DND-41 (cell line): ENCODE measurements around the gene CDCA3.

Experiments
- ATAC-seq: fragments of 200-7000 bp; cut with Tn5 transposase; 3 replicates; pipeline ENCODE4 v1.9.1; 2021; ENCODE audit warnings: low read depth; ENCODE audit not compliant: insufficient read depth
- DNase-seq: peaks from one replicate; pipeline ENCODE4 v3.0.0-alpha.2; 2020
- H2AFZ ChIP-seq: 2 replicates; pipeline ENCODE4 v1.6.0; 2012; ENCODE audit warnings: low read depth, low read length
- H3K27ac ChIP-seq: 2 replicates; pipeline ENCODE4 v1.5.1; 2012; ENCODE audit warnings: low read length, inconsistent platforms
- H3K27me3 ChIP-seq: fragments of 200-600 bp; sonication (generic); 2 replicates; pipeline ENCODE4 v1.6.0; 2012; ENCODE audit warnings: low read length, mild to moderate bottlenecking, inconsistent platforms; ENCODE audit not compliant: insufficient read depth, poor library complexity
- H3K36me3 ChIP-seq: 2 replicates; pipeline ENCODE4 v1.5.1; 2012; ENCODE audit warnings: low read length, inconsistent platforms; ENCODE audit not compliant: insufficient read depth
- H3K4me1 ChIP-seq: 2 replicates; pipeline ENCODE4 v1.5.1; 2012; ENCODE audit warnings: mild to moderate bottlenecking, low read length; ENCODE audit not compliant: insufficient read depth
- H3K4me2 ChIP-seq: 2 replicates; pipeline ENCODE4 v1.6.0; 2012; ENCODE audit warnings: mild to moderate bottlenecking, moderate library complexity, low read length, inconsistent platforms; ENCODE audit not compliant: insufficient read depth
- H3K4me3 ChIP-seq, 2 experiments: fragments of 200-600 bp in 1 of 2; shearing (Covaris generic) in 1 of 2; 2 replicates each; pipeline ENCODE4 v1.5.1; 2012 to 2016; ENCODE audit warnings: inconsistent platforms in 2 of 2, low read length in 2 of 2, mild to moderate bottlenecking in 2 of 2, low read depth in 1 of 2, moderate library complexity in 1 of 2
- H3K79me2 ChIP-seq: 2 replicates; pipeline ENCODE4 v1.6.0; 2012; ENCODE audit warnings: low read length, inconsistent platforms; ENCODE audit not compliant: insufficient read depth
- H3K9ac ChIP-seq: 2 replicates; pipeline ENCODE4 v1.6.0; 2012; ENCODE audit warnings: low read depth, mild to moderate bottlenecking, inconsistent platforms, low read length, moderate library complexity
- H3K9me3 ChIP-seq: 2 replicates; pipeline ENCODE4 v1.5.1; 2012; ENCODE audit warnings: low read length, moderate library complexity, mild to moderate bottlenecking, inconsistent platforms; ENCODE audit not compliant: insufficient read depth, severe bottlenecking
- H4K20me1 ChIP-seq: 2 replicates; pipeline ENCODE4 v1.6.0; 2012; ENCODE audit warnings: low read length; ENCODE audit not compliant: insufficient read depth
- EZH2 ChIP-seq: IDR thresholded peaks from 3 replicates; pipeline ENCODE4 v1.6.1; 2012; ENCODE audit warnings: borderline replicate concordance, low read depth, mild to moderate bottlenecking, moderate library complexity, low read length, inconsistent platforms; ENCODE audit not compliant: severe bottlenecking
- TF ChIP-seq, protein P1 (sequence below): IDR thresholded peaks from 2 replicates; pipeline ENCODE4 v1.5.1; 2012; ENCODE audit warnings: borderline replicate concordance, low read length, moderate library complexity, mild to moderate bottlenecking; ENCODE audit not compliant: poor library complexity, severe bottlenecking; ENCODE audit errors: extremely low read depth

Gene CDCA3

DNA sequence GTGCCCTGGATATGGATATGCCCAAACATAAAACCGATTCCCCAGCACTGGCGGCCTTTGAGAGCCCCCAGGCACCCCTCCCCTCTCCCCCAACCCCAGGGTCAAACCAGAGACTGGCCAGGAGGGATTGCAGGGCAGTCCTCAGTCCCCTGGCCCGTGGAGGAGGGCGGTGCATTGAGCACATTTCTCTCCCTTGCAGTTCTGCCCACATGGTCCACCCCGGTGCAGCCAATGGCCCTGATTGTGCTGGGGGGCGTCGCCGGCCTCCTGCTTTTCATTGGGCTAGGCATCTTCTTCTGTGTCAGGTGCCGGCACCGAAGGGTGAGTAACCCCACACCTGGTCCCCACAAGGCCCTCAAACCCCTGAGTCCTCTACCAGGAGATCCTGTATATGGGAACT lies 32.9 kb downstream of the CDCA3 start:
- Histone ChIP-seq H3K36me3 (no peaks in the 10 kb centered on the region), H3K27me3 (peaks cover 47% of the 10 kb centered on the region), H3K4me1 (peaks cover 16% of the 10 kb centered on the region), H3K9ac (no peak overlapping the region), H3K4me3 (no peak overlapping the region), H3K27ac (no peak overlapping the region), H4K20me1 (peaks cover 4% of the 10 kb centered on the region), H3K4me2 (no peak overlapping the region), H3K79me2 (no peaks in the 10 kb centered on the region), H3K9me3 (no peaks in the 10 kb centered on the region), H2AFZ (no peak overlapping the region)
- ATAC-seq: no peak
- TF ChIP-seq, protein P1, sequence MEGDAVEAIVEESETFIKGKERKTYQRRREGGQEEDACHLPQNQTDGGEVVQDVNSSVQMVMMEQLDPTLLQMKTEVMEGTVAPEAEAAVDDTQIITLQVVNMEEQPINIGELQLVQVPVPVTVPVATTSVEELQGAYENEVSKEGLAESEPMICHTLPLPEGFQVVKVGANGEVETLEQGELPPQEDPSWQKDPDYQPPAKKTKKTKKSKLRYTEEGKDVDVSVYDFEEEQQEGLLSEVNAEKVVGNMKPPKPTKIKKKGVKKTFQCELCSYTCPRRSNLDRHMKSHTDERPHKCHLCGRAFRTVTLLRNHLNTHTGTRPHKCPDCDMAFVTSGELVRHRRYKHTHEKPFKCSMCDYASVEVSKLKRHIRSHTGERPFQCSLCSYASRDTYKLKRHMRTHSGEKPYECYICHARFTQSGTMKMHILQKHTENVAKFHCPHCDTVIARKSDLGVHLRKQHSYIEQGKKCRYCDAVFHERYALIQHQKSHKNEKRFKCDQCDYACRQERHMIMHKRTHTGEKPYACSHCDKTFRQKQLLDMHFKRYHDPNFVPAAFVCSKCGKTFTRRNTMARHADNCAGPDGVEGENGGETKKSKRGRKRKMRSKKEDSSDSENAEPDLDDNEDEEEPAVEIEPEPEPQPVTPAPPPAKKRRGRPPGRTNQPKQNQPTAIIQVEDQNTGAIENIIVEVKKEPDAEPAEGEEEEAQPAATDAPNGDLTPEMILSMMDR: no peak
- no peak for TF ChIP-seq EZH2
- DNase-seq: no peak

DNA sequence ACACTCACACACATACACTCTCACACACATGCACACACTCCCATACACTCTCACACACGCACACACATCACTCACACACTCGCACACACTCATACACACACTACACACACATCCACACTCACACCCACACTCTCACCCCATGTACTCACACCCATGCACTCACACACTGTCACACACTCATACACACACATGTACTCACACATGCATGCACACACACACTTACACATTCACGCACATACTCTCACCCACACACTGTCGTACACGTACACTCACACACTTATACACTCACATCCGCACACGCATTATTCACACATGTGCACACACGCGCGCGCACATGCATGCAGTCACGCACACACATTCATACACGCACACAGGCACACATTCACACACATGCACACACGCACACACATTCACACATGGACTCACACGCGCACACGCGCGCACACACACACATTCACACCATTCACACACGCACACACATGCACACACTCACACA lies 33.4 kb downstream of the CDCA3 start:
- Histone ChIP-seq H3K4me3 (no peak overlapping the region), H3K9me3 (no peaks in the 10 kb centered on the region), H3K27ac (no peak overlapping the region), H3K9ac (no peak overlapping the region), H3K79me2 (no peaks in the 10 kb centered on the region), H3K27me3 (peaks cover 42% of the 10 kb centered on the region), H3K4me1 (peaks cover 16% of the 10 kb centered on the region), H3K36me3 (no peaks in the 10 kb centered on the region), H4K20me1 (peaks cover 4% of the 10 kb centered on the region), H3K4me2 (no peak overlapping the region), H2AFZ (no peak overlapping the region)
- TF ChIP-seq EZH2: no peak
- TF ChIP-seq, protein P1: no peak
- DNase-seq (no peak), ATAC-seq (no peak)

DNA sequence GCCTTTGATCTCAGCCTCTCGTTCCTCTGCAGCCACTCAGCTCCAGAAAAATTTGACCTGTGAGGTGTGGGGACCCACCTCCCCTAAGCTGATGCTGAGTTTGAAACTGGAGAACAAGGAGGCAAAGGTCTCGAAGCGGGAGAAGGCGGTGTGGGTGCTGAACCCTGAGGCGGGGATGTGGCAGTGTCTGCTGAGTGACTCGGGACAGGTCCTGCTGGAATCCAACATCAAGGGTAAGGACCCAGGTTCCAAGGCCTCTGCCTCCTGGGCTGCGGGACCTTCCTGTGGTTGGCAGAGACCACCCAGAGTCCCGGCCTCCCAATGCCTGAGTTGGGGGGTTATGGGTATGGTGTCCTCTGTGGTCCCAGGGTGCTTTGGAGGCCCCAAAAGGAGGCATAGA lies 34.0 kb downstream of the CDCA3 start:
- H3K4me3 ChIP-seq: no peak overlapping the region
- H3K9ac ChIP-seq: no peak overlapping the region
- no peaks in the 10 kb centered on the region for H3K79me2 ChIP-seq
- no peak overlapping the region for H3K27ac ChIP-seq
- peaks cover 37% of the 10 kb centered on the region for H3K27me3 ChIP-seq
- no peaks in the 10 kb centered on the region for H3K9me3 ChIP-seq
- H3K4me2 ChIP-seq: no peak overlapping the region
- peaks cover under 1% of the 10 kb centered on the region for H4K20me1 ChIP-seq
- H3K4me1 ChIP-seq: peaks cover 14% of the 10 kb centered on the region
- no peak overlapping the region for H2AFZ ChIP-seq
- DNase-seq (no peak), ATAC-seq (no peak)
- no peaks in the 10 kb centered on the region for H3K36me3 ChIP-seq
- TF ChIP-seq, protein P1: no peak
- no peak for TF ChIP-seq EZH2

DNA sequence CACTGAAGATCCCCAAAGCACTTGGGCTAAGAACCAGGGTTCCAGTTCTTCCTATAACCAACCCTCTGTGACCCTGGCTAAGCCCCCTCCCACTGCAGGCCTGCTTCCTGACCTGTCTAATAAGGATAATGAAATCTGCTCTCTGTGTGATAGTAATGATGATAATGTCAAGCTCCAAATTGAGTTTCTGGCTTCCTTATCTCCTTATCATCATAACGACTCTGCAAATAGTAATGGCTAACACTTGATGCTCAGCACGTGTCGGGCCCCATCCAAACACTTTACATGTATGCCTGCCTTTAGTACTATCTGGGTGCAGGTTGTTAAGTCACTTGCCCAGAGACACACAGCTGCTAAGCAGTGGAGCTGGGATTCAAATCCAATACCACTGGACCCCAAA lies 34.5 kb downstream of the CDCA3 start:
- no peak overlapping the region for H3K9ac ChIP-seq
- H3K9me3 ChIP-seq: no peaks in the 10 kb centered on the region
- TF ChIP-seq, protein P1: no peak
- no peak for TF ChIP-seq EZH2
- no peak overlapping the region for H3K4me3 ChIP-seq
- no peaks in the 10 kb centered on the region; the same call in none of the 2 replicates for H4K20me1 ChIP-seq
- no peak overlapping the region for H3K27ac ChIP-seq
- H2AFZ ChIP-seq: no peak overlapping the region
- H3K27me3 ChIP-seq: peaks cover 32% of the 10 kb centered on the region
- H3K36me3 ChIP-seq: no peaks in the 10 kb centered on the region
- H3K79me2 ChIP-seq: no peaks in the 10 kb centered on the region
- H3K4me1 ChIP-seq: peaks cover 9% of the 10 kb centered on the region
- no peak for ATAC-seq
- H3K4me2 ChIP-seq: no peak overlapping the region
- DNase-seq: no peak
